ENCODE results near the gene ZCCHC14.
"Not testable (repeated sequence)": the region's sequence is repeated elsewhere in the genome, so short reads cannot be mapped to it uniquely, and the experiment has no call there.

The ZCCHC14 gene

GRCh38 chr16:87497023-87497766 lies 4.4 kb upstream of the ZCCHC14 start:
- DNase-seq (ENCODE audit: low spot score), result not testable (repeated sequence)

- no peak for DNase-seq (ENCODE audit: low spot score)
Observed at GRCh38 chr16:87496447-87496801, 3.6 kb upstream of the ZCCHC14 start.

GRCh38 chr16:87495578-87496446 lies 3.0 kb upstream of the ZCCHC14 start:
- no peak for DNase-seq (ENCODE audit: low spot score)

GRCh38 chr16:87493608-87494280 lies 920 bp upstream of the ZCCHC14 start:
- no peak for DNase-seq (ENCODE audit: low spot score)

- DNase-seq (ENCODE audit: low spot score), result no peak
Observed at GRCh38 chr16:87492291-87492630, 563 bp downstream of the ZCCHC14 start.

GRCh38 chr16:87491522-87492290 lies 1.1 kb downstream of the ZCCHC14 start:
- no peak for DNase-seq (ENCODE audit: low spot score)

GRCh38 chr16:87490799-87491521 lies 1.9 kb downstream of the ZCCHC14 start:
- not testable (repeated sequence) for DNase-seq (ENCODE audit: low spot score)

- no peak for DNase-seq (ENCODE audit: low spot score)
Observed at GRCh38 chr16:87490096-87490798, 2.6 kb downstream of the ZCCHC14 start.

GRCh38 chr16:87489434-87490045 lies 3.3 kb downstream of the ZCCHC14 start:
- DNase-seq (ENCODE audit: low spot score), result no peak

GRCh38 chr16:87488960-87489359 lies 3.9 kb downstream of the ZCCHC14 start:
- not testable (repeated sequence) for DNase-seq (ENCODE audit: low spot score)

GRCh38 chr16:87487361-87487924 lies 5.4 kb downstream of the ZCCHC14 start:
- no peak for DNase-seq (ENCODE audit: low spot score)

GRCh38 chr16:87486713-87487247 lies 6.0 kb downstream of the ZCCHC14 start:
- no peak for DNase-seq (ENCODE audit: low spot score)

GRCh38 chr16:87486282-87486681 lies 6.5 kb downstream of the ZCCHC14 start:
- no peak for DNase-seq (ENCODE audit: low spot score)

GRCh38 chr16:87485792-87486191 lies 7.0 kb downstream of the ZCCHC14 start:
- not testable (repeated sequence) for DNase-seq (ENCODE audit: low spot score)

GRCh38 chr16:87484487-87485331 lies 8.1 kb downstream of the ZCCHC14 start:
- no peak for DNase-seq (ENCODE audit: low spot score)

GRCh38 chr16:87483481-87483880 lies 9.3 kb downstream of the ZCCHC14 start:
- DNase-seq (ENCODE audit: low spot score), result no peak

- not testable (repeated sequence) for DNase-seq (ENCODE audit: low spot score)
Observed at GRCh38 chr16:87482670-87483069, 10.2 kb downstream of the ZCCHC14 start.

- DNase-seq (ENCODE audit: low spot score), result no peak
Observed at GRCh38 chr16:87482266-87482665, 10.6 kb downstream of the ZCCHC14 start.

- DNase-seq (ENCODE audit: low spot score), result not testable (repeated sequence)
Observed at GRCh38 chr16:87481711-87482110, 11.1 kb downstream of the ZCCHC14 start.
